Testis (tissue), 2 donors: ENCODE measurements around the gene SEMA5A.

Experiments used
- POLR2A ChIP-seq: fragments of 450-650 bp; IDR thresholded peaks from one replicate; pipeline ENCODE4 v1.6.1; 2017; ENCODE audit warnings: antibody characterized with exemption, mild to moderate bottlenecking, moderate library complexity
- TF ChIP-seq, protein P1 (sequence below), 3 experiments: fragments of 450-650 bp in 2 of 3; fragments of 200-600 bp in 1 of 3; sonication (generic) in 1 of 3; IDR thresholded peaks; one replicate each; pipeline ENCODE4 v1.5.1; 2016 to 2019; ENCODE audit warnings: antibody characterized with exemption in 3 of 3, mild to moderate bottlenecking in 2 of 3, moderate library complexity in 1 of 3

- TF ChIP-seq POLR2A, result no peak
- TF ChIP-seq, protein P1, sequence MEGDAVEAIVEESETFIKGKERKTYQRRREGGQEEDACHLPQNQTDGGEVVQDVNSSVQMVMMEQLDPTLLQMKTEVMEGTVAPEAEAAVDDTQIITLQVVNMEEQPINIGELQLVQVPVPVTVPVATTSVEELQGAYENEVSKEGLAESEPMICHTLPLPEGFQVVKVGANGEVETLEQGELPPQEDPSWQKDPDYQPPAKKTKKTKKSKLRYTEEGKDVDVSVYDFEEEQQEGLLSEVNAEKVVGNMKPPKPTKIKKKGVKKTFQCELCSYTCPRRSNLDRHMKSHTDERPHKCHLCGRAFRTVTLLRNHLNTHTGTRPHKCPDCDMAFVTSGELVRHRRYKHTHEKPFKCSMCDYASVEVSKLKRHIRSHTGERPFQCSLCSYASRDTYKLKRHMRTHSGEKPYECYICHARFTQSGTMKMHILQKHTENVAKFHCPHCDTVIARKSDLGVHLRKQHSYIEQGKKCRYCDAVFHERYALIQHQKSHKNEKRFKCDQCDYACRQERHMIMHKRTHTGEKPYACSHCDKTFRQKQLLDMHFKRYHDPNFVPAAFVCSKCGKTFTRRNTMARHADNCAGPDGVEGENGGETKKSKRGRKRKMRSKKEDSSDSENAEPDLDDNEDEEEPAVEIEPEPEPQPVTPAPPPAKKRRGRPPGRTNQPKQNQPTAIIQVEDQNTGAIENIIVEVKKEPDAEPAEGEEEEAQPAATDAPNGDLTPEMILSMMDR (IDR thresholded peaks at IDR 0.05), result no peak
Measured at GRCh38 chr5:9344751-9345240, 201.1 kb downstream of the SEMA5A start.
